ENCODE measurements around the gene ZNF280C. TPM values are rescaled to one million over a fixed set of nuclear protein-coding genes. Genes with fewer than 3 reads are reported as not detected.

ZNF280C gene
- total RNA-seq, 1 experiment from 2014 or later: 6.6 TPM

- CTCF ChIA-PET: interaction anchor here (0.6 to 0.7 kb wide), 2 partner anchors 8 to 21 kb away, joined by 3 read pairs; no protein-coding TSS in a partner anchor
- Mint-ChIP-seq H3K4me1 (ENCODE audit: insufficient read depth, unreplicated experiment) (peaks cover 6% of the 10 kb centered on the region), H3K36me3 (ENCODE audit: insufficient read depth, unreplicated experiment) (peaks cover 14% of the 10 kb centered on the region), H3K4me3 (ENCODE audit: unreplicated experiment) (peak within 1 kb of the TSS; percentile 75), H3K27me3 (ENCODE audit: insufficient read depth, unreplicated experiment) (peaks cover 43% of the 10 kb centered on the region), H3K9me3 (ENCODE audit: unreplicated experiment) (no peaks in the 10 kb centered on the region), H3K27ac (ENCODE audit: low read depth, unreplicated experiment) (peak within 1 kb of the TSS; percentile 49)
- BruUV-seq (replicated peaks): no TSS peak
- intact Hi-C loops (cut with micrococcal nuclease): loop anchor here (1.0 kb wide), 2 partner anchors 26 to 41 kb away; no protein-coding TSS in a partner anchor
- DNase-seq (ENCODE audit: unreplicated experiment): peak; percentile 92
- TF ChIP-seq, protein P1, sequence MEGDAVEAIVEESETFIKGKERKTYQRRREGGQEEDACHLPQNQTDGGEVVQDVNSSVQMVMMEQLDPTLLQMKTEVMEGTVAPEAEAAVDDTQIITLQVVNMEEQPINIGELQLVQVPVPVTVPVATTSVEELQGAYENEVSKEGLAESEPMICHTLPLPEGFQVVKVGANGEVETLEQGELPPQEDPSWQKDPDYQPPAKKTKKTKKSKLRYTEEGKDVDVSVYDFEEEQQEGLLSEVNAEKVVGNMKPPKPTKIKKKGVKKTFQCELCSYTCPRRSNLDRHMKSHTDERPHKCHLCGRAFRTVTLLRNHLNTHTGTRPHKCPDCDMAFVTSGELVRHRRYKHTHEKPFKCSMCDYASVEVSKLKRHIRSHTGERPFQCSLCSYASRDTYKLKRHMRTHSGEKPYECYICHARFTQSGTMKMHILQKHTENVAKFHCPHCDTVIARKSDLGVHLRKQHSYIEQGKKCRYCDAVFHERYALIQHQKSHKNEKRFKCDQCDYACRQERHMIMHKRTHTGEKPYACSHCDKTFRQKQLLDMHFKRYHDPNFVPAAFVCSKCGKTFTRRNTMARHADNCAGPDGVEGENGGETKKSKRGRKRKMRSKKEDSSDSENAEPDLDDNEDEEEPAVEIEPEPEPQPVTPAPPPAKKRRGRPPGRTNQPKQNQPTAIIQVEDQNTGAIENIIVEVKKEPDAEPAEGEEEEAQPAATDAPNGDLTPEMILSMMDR (IDR thresholded peaks at IDR 0.05; ENCODE audit: unreplicated experiment): no peak
- POLR2A ChIA-PET: interaction anchor here (0.6 to 2.8 kb wide), 18 partner anchors 8 to 193 kb away, joined by 3 to 28 read pairs (median 5); partner anchors contain the start of gene ELF4
These were observed 102.8 kb downstream of the ZNF280C start, which contains the start of gene AIFM1 for GRCh38 chrX:130165703-130166502. Gene AIFM1 (minus strand): TSS chrX:130165841. CDS start chrX:130165656, 185 bp downstream.

DNA sequence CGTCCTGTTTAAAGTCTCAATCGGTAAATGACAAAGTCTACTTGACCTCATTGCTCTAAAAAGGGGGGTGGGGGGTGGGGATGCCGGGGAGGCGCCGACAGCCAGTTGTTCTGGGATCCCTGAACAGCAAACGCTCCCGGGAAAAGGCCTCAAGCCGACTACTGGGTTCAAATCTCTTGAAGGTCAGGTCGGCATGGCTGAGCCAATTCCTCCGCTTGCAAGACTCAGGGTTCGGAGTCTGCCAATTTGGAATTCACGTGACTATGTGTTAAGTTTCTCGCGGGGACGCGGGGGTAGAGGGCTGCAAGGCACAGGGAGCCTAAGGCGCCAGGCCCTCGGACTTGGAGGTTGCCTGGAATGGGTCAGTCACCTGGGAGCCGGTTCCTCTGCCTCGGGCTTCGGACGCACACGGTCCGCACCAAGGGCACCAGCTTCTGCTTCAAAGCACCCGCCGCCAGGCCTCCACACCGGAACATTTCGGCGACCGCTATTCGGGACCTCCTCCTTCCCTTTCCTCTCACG lies 103.5 kb downstream of the ZNF280C start:
- Mint-ChIP-seq H3K9me3 (ENCODE audit: unreplicated experiment) (no peaks in the 10 kb centered on the region), H3K4me1 (ENCODE audit: insufficient read depth, unreplicated experiment) (peaks cover 6% of the 10 kb centered on the region), H3K27me3 (ENCODE audit: insufficient read depth, unreplicated experiment) (peaks cover 36% of the 10 kb centered on the region), H3K27ac (ENCODE audit: low read depth, unreplicated experiment) (peak overlapping the region; percentile 49), H3K4me3 (ENCODE audit: unreplicated experiment) (peak overlapping the region; percentile 75), H3K36me3 (ENCODE audit: insufficient read depth, unreplicated experiment) (peaks cover 14% of the 10 kb centered on the region)
- TSS peak; percentile 67 for BruUV-seq (replicated peaks)
- CTCF ChIA-PET: interaction anchor here (0.6 kb wide), 1 partner anchor 8 kb away, joined by 3 read pairs; no protein-coding TSS in a partner anchor
- TF ChIP-seq, protein P1 (IDR thresholded peaks at IDR 0.05; ENCODE audit: unreplicated experiment): no peak
- DNase-seq (ENCODE audit: unreplicated experiment): no peak
- intact Hi-C loops (cut with micrococcal nuclease): loop anchor here (1.0 kb wide), 2 partner anchors 27 to 40 kb away; no protein-coding TSS in a partner anchor
- POLR2A ChIA-PET: interaction anchor here (0.6 to 2.8 kb wide), 14 partner anchors 8 to 193 kb away, joined by 3 to 28 read pairs (median 6); partner anchors contain the start of gene ELF4

- H3K4me3 Mint-ChIP-seq (ENCODE audit: unreplicated experiment): no peak overlapping the region
- POLR2A ChIA-PET: interaction anchor here (1.3 kb wide), 1 partner anchor 10 kb away, joined by 4 read pairs; no protein-coding TSS in a partner anchor
These were observed 105.3 kb downstream of the ZNF280C start for GRCh38 chrX:130163398-130163797.

More at GRCh38 chrX:130163398-130163797, 105.3 kb downstream of the ZNF280C start:
- no TSS peak for BruUV-seq (replicated peaks)
- intact Hi-C loops (cut with micrococcal nuclease): no loop called here
- TF ChIP-seq, protein P1 (IDR thresholded peaks at IDR 0.05; ENCODE audit: unreplicated experiment): no peak
- Mint-ChIP-seq H3K27ac (ENCODE audit: low read depth, unreplicated experiment) (no peak overlapping the region), H3K9me3 (ENCODE audit: unreplicated experiment) (no peaks in the 10 kb centered on the region), H3K36me3 (ENCODE audit: insufficient read depth, unreplicated experiment) (peaks cover 14% of the 10 kb centered on the region), H3K27me3 (ENCODE audit: insufficient read depth, unreplicated experiment) (peaks cover 28% of the 10 kb centered on the region), H3K4me1 (ENCODE audit: insufficient read depth, unreplicated experiment) (peaks cover 6% of the 10 kb centered on the region)
- CTCF ChIA-PET: interaction anchor here (0.6 kb wide), 1 partner anchor 22 kb away, joined by 3 read pairs; no protein-coding TSS in a partner anchor
- DNase-seq (ENCODE audit: unreplicated experiment): no peak

Data from MCF 10A (cell line).